GM12878 (cell line): ENCODE data around the gene TLCD2. TPM values are rescaled to one million over a fixed set of nuclear protein-coding genes. Genes with fewer than 3 reads are reported as not detected.

ENCODE experiments used
- ATF7 ChIP-seq: fragments of 450-650 bp; IDR thresholded peaks from 2 replicates; pipeline ENCODE4 v1.6.1; 2016; ENCODE audit warnings: low read depth, mild to moderate bottlenecking
- BACH1 ChIP-seq: fragments of 450-650 bp; IDR thresholded peaks from 2 replicates; pipeline ENCODE4 v1.6.1; 2017; ENCODE audit warnings: mild to moderate bottlenecking, borderline replicate concordance
- BCL11A ChIP-seq: IDR thresholded peaks from 2 replicates; pipeline ENCODE4 v1.6.1; 2011; ENCODE audit warnings: low read depth, low read length
- BHLHE40 ChIP-seq, 2 experiments: fragments of 450-650 bp in 1 of 2; IDR thresholded peaks; 2 replicates each; pipeline ENCODE4 v1.6.1; 2011 to 2017; ENCODE audit warnings: low read depth in 2 of 2, borderline replicate concordance in 1 of 2, improper control_type of control experiment in 1 of 2, low read length in 1 of 2, mild to moderate bottlenecking in 1 of 2
- CBFB ChIP-seq: IDR thresholded peaks from 2 replicates; pipeline ENCODE4 v1.6.1; 2016; ENCODE audit warnings: antibody characterized with exemption, low read depth
- CBX3 ChIP-seq: fragments of 200-600 bp; sonication (generic); IDR thresholded peaks from 2 replicates; pipeline ENCODE4 v1.6.1; 2016; ENCODE audit warnings: low read depth, borderline replicate concordance
- CEBPB ChIP-seq, 2 experiments: fragments of 150-350 bp in 1 of 2; IDR thresholded peaks; 2 replicates each; pipeline ENCODE4 v1.6.1; 2012 to 2014; ENCODE audit warnings: low read depth in 2 of 2, low read length in 2 of 2, borderline replicate concordance in 1 of 2, inconsistent platforms in 1 of 2
- CREB1 ChIP-seq: IDR thresholded peaks from 2 replicates; pipeline ENCODE4 v1.6.1; 2012; ENCODE audit warnings: low read depth, mild to moderate bottlenecking, inconsistent platforms
- EED ChIP-seq: sonication (generic); IDR thresholded peaks from 2 replicates; pipeline ENCODE4 v1.6.1; 2016; ENCODE audit warnings: antibody characterized with exemption, low read depth
- EZH2 ChIP-seq: IDR thresholded peaks from 2 replicates; pipeline ENCODE4 v1.6.1; 2012; ENCODE audit warnings: low read depth, mild to moderate bottlenecking, control low read depth, inconsistent platforms, low read length, borderline replicate concordance; ENCODE audit not compliant: control insufficient read depth
- FOXK2 ChIP-seq: fragments of 450-650 bp; IDR thresholded peaks from 2 replicates; pipeline ENCODE4 v1.6.1; 2017; ENCODE audit warnings: mild to moderate bottlenecking, moderate library complexity
- HCFC1 ChIP-seq: fragments of 150-350 bp; IDR thresholded peaks from 2 replicates; pipeline ENCODE4 v1.6.1; 2014; ENCODE audit warnings: low read length
- IKZF2 ChIP-seq, 2 experiments: fragments of 450-650 bp; IDR thresholded peaks; 2 replicates each; pipeline ENCODE4 v1.6.1; 2017; ENCODE audit warnings: mild to moderate bottlenecking in 2 of 2, moderate library complexity in 2 of 2
- IRF5 ChIP-seq: fragments of 450-650 bp; IDR thresholded peaks from 2 replicates; pipeline ENCODE4 v1.6.1; 2017; ENCODE audit warnings: borderline replicate concordance
- MTA2 ChIP-seq: fragments of 450-650 bp; IDR thresholded peaks from 2 replicates; pipeline ENCODE4 v1.6.1; 2016; ENCODE audit warnings: low read depth, mild to moderate bottlenecking, moderate library complexity
- MYB ChIP-seq: fragments of 150-350 bp; IDR thresholded peaks from 2 replicates; pipeline ENCODE4 v1.6.1; 2014; ENCODE audit warnings: mild to moderate bottlenecking, low read depth, low read length, borderline replicate concordance
- NFXL1 ChIP-seq: fragments of 450-650 bp; IDR thresholded peaks from 2 replicates; pipeline ENCODE4 v1.6.1; 2017; ENCODE audit warnings: antibody characterized with exemption, mild to moderate bottlenecking, borderline replicate concordance
- PML ChIP-seq: IDR thresholded peaks from 2 replicates; pipeline ENCODE4 v1.6.1; 2012; ENCODE audit warnings: low read length, inconsistent platforms
- POLR2A ChIP-seq: IDR thresholded peaks from 2 replicates; pipeline ENCODE4 v1.6.1; 2011; ENCODE audit warnings: low read depth, mild to moderate bottlenecking, low read length
- RFX5 ChIP-seq: IDR thresholded peaks from 2 replicates; pipeline ENCODE4 v1.6.1; 2011; ENCODE audit warnings: low read depth, low read length, improper control_type of control experiment
- SMAD5 ChIP-seq: IDR thresholded peaks from 2 replicates; pipeline ENCODE4 v1.6.1; 2016; ENCODE audit warnings: antibody characterized with exemption, low read depth
- SRF ChIP-seq, 2 experiments: IDR thresholded peaks; 2 replicates each; pipeline ENCODE4 v1.6.1; 2011; ENCODE audit warnings: low read depth in 2 of 2, low read length in 2 of 2, mild to moderate bottlenecking in 1 of 2, moderate library complexity in 1 of 2
- TARDBP ChIP-seq: IDR thresholded peaks from 2 replicates; pipeline ENCODE4 v1.6.1; 2016; ENCODE audit warnings: borderline replicate concordance
- TBL1XR1 ChIP-seq: IDR thresholded peaks from 2 replicates; pipeline ENCODE4 v1.6.1; 2012; ENCODE audit warnings: low read depth, low read length, improper control_type of control experiment
- WRNIP1 ChIP-seq: IDR thresholded peaks from 2 replicates; pipeline ENCODE4 v1.6.1; 2011; ENCODE audit warnings: low read depth, low read length, improper control_type of control experiment, borderline replicate concordance
- ZNF207 ChIP-seq: fragments of 450-650 bp; IDR thresholded peaks from 2 replicates; pipeline ENCODE4 v1.6.1; 2014; ENCODE audit warnings: antibody characterized with exemption, mild to moderate bottlenecking, borderline replicate concordance
- ZNF384 ChIP-seq: IDR thresholded peaks from 2 replicates; pipeline ENCODE4 v1.6.1; 2012; ENCODE audit warnings: low read depth, mild to moderate bottlenecking, low read length, improper control_type of control experiment, borderline replicate concordance
- ZNF687 ChIP-seq: fragments of 450-650 bp; IDR thresholded peaks from 2 replicates; pipeline ENCODE4 v1.6.1; 2017; ENCODE audit warnings: mild to moderate bottlenecking, moderate library complexity
- polyA plus RNA-seq, 11 experiments: library from polyadenylated mRNA; depleted of rRNA in 4 of 11; unstranded in 6 of 11; stranded (reverse) in 5 of 11; fragments of >200 nt; fragmentation: Nextera tagmentation in 4 of 11; fragmentation: Illumina TruSeq in 1 of 11; extraction: Ambion mirVana in 4 of 11; extraction: Trizol in 1 of 11; gene quantifications; 1 replicate in 1 of 11; 2 replicates in 10 of 11; pipeline versions ENCODE4 v1.2.1 to v1.2.3, GENCODE V29; 2011 to 2016; ENCODE audit warnings: inconsistent platforms in 2 of 11, missing spikeins in 2 of 11, low read depth in 1 of 11
- total RNA-seq, 4 experiments: library from RNA; depleted of rRNA in 3 of 4; stranded (reverse); fragments of >200 nt in 3 of 4; fragmentation: Illumina TruSeq in 1 of 4; extraction: Trizol in 1 of 4; gene quantifications; 2 replicates each; pipeline versions ENCODE4 v1.2.1 to v1.2.3, GENCODE V29; 2013 to 2021

The TLCD2 gene
- total and polyA plus RNA-seq, 10 of the 15 experiments (the other 5 are each of a cell fraction or from before 2014, with no cell fraction given) = 0.02 to 0.15 (median 0.05) TPM; not detected in 2

- TF ChIP-seq MYB (no peak), IRF5 (no peak), CBFB (peak; percentile 81), ZNF207 (peak; percentile 32; the same call in 1 of the 2 replicates), SMAD5 (peak; percentile 62; the same call in 1 of the 2 replicates), WRNIP1 (peak; percentile 82; the same call in 1 of the 2 replicates), BCL11A (no peak), RFX5 (peak; percentile 98), MTA2 (0 out of 2 replicates have a peak, but pooled peaks have one; percentile 39), EED (peak; percentile 85), TBL1XR1 (0 out of 2 replicates have a peak, but pooled peaks have one; percentile 11), IKZF2 (IDR thresholded peaks at IDR 0.05) (peak in 1 of 2 experiments; percentile 82), ZNF687 (no peak), NFXL1 (no peak), CBX3 (no peak), BHLHE40 (IDR thresholded peaks at IDR 0.05; ENCODE audit: borderline replicate concordance in 1 of 2, low read depth in 2 of 2, low read length in 1 of 2) (peak; percentile 75 to 80), ATF7 (peak; percentile 44), EZH2 (0 out of 2 replicates have a peak, but pooled peaks have one; percentile 30), ZNF384 (no peak), TARDBP (0 out of 2 replicates have a peak, but pooled peaks have one; percentile 11), CREB1 (peak; percentile 91), BACH1 (peak; percentile 98), SRF (IDR thresholded peaks at IDR 0.05; ENCODE audit: low read depth in 2 of 2, low read length in 2 of 2) (0 out of 4 replicates have a peak, but pooled peaks of 1 of the 2 experiments have one; percentile 60), PML (peak; percentile 82), POLR2A (peak; percentile 54), FOXK2 (no peak), CEBPB (IDR thresholded peaks at IDR 0.05; ENCODE audit: borderline replicate concordance in 1 of 2, low read depth in 2 of 2, low read length in 2 of 2) (peak in 1 of 2 experiments; percentile 53; a peak in 1 of 4 replicates), HCFC1 (peak; percentile 38; the same call in 1 of the 2 replicates)
Measured at GRCh38 chr17:1716912-1717695, 6.9 kb upstream of the TLCD2 start (continued).
